Motor neuron (in vitro differentiated cells): ENCODE measurements around the gene GNAT3. TPM values are rescaled to one million over a fixed set of nuclear protein-coding genes. Genes with fewer than 3 reads are reported as not detected.
A peak's percentile ranks its signal among the peaks of the same experiment; 100 is the strongest.

Experiments
- ATAC-seq, 8 experiments: fragments of 200-7000 bp; cut with Tn5 transposase; replicated peaks in 6 of 8; 2 replicates each; pipeline ENCODE4 v1.8.0; 2021; ENCODE audit warnings: mild to moderate bottlenecking in 8 of 8, moderate library complexity in 8 of 8
- H3K27ac ChIP-seq, 2 donors: fragments of 250-450 bp; sonication (Bioruptor Pico); 2 replicates each; pipeline ENCODE4 v1.9.0; 2021; ENCODE audit warnings: antibody characterized with exemption in 2 of 2, mild to moderate bottlenecking in 2 of 2, moderate library complexity in 1 of 2
- H3K4me1 ChIP-seq, 2 donors: fragments of 250-450 bp; sonication (Bioruptor Pico); replicated peaks in 1 of 2; 2 replicates each; pipeline ENCODE4 v1.6.1; 2021; ENCODE audit warnings: antibody characterized with exemption in 2 of 2, mild to moderate bottlenecking in 2 of 2, moderate library complexity in 1 of 2
- H3K4me3 ChIP-seq, 5 donors: fragments of 250-450 bp; sonication (Bioruptor Pico); 2 replicates each; pipeline ENCODE4 v1.9.0; 2021; ENCODE audit warnings: antibody characterized with exemption in 5 of 5, mild to moderate bottlenecking in 5 of 5, moderate library complexity in 4 of 5
- WGBS, 10 experiments: fragments of 450-650 bp; shearing (Covaris generic); methylation state at CpG; one replicate each; pipeline ENCODE4 v1.0.0; 2022; 5-methylcytosine and 5-hydroxymethylcytosine counted together
- in situ Hi-C, 9 experiments: fragments of 400-800 bp; cut with MboI; loops; one replicate each; pipeline ENCODE4 v1.15.0; 2021; ENCODE audit warnings: low sequenced_read_pairs in 9 of 9, low pct_unique_long_range_greater_than_20kb in 2 of 9; ENCODE audit not compliant: unreplicated experiment in 9 of 9
- total RNA-seq, 8 experiments: library from RNA; unstranded; fragments of 300-600 nt; gene quantifications; 2 replicates each; pipeline versions ENCODE4 v1.2.3 to v1.2.4, GENCODE V29; 2022

GNAT3 gene
- total RNA-seq, 8 experiments from 2014 or later, result 0.11 to 0.25 TPM; not detected in 6

GRCh38 chr7:80496586-80496985 is 15.3 kb downstream of the GNAT3 start:
- 3 to 94% (median 87%) methylated on average over 2 to 3 of the region's 3 CpGs; no CpG with 5 or more reads in 1 of the 10 experiments for WGBS, 10 experiments
- no peak overlapping the region for H3K27ac ChIP-seq
- in situ Hi-C loops, result no loop called here

GRCh38 chr7:80493121-80493849 is 18.6 kb downstream of the GNAT3 start:
- 94 to 100% (median 100%) methylated on average over 1 of the region's 1 CpG; no CpG with 5 or more reads in 1 of the 10 experiments for WGBS, 10 experiments
- in situ Hi-C loops, result no loop called here
- no peak for ATAC-seq

More at GRCh38 chr7:80496586-80496985, 15.3 kb downstream of the GNAT3 start:
- peaks cover 0 to 3% of the 10 kb centered on the region in 2 donors for H3K4me1 ChIP-seq
- peak in 3 of 8 experiments; percentile 27 to 46 (median 44) for ATAC-seq
- H3K4me3 ChIP-seq, result no peak overlapping the region

GRCh38 chr7:80491462-80491861 is 20.4 kb downstream of the GNAT3 start:
- Histone ChIP-seq H3K27ac (no peak overlapping the region), H3K4me1 (peaks cover 0 to 3% of the 10 kb centered on the region in 2 donors), H3K4me3 (no peak overlapping the region)
- 65 to 93% (median 84%) methylated on average over 2 to 4 of the region's 4 CpGs for WGBS, 10 experiments
- ATAC-seq, result no peak
- in situ Hi-C loops, result no loop called here

More at GRCh38 chr7:80493121-80493849, 18.6 kb downstream of the GNAT3 start:
- no peak overlapping the region for H3K4me3 ChIP-seq
- H3K4me1 ChIP-seq, result peaks cover 0 to 3% of the 10 kb centered on the region in 2 donors
- H3K27ac ChIP-seq, result no peak overlapping the region

GRCh38 chr7:80488851-80489370 is 23.0 kb downstream of the GNAT3 start:
- no peak for ATAC-seq
- 72 to 93% (median 84%) methylated on average over 4 to 5 of the region's 5 CpGs for WGBS, 10 experiments
- in situ Hi-C loops, result no loop called here
- Histone ChIP-seq H3K4me3 (no peak overlapping the region), H3K4me1 (peaks cover 0 to 3% of the 10 kb centered on the region in 2 donors), H3K27ac (no peak overlapping the region)

GRCh38 chr7:80488406-80488805 is 23.5 kb downstream of the GNAT3 start:
- Histone ChIP-seq H3K4me1 (peaks cover 0 to 3% of the 10 kb centered on the region in 2 donors), H3K27ac (no peak overlapping the region), H3K4me3 (no peak overlapping the region)
- peak in 3 of 8 experiments; percentile 66 to 92 (median 85) for ATAC-seq
- in situ Hi-C loops, result no loop called here

GRCh38 chr7:80485721-80486120 is 26.1 kb downstream of the GNAT3 start:
- ATAC-seq, result no peak
- Histone ChIP-seq H3K4me3 (no peak overlapping the region), H3K4me1 (peaks cover 0 to 3% of the 10 kb centered on the region in 2 donors), H3K27ac (no peak overlapping the region)
- in situ Hi-C loops, result no loop called here

GRCh38 chr7:80482950-80483349 is 28.9 kb downstream of the GNAT3 start:
- 90 to 100% (median 96%) methylated on average over 1 to 3 of the region's 3 CpGs; no CpG with 5 or more reads in 1 of the 10 experiments for WGBS, 10 experiments
- Histone ChIP-seq H3K4me1 (no peaks in the 10 kb centered on the region), H3K4me3 (no peak overlapping the region), H3K27ac (no peak overlapping the region)
- no peak for ATAC-seq
- in situ Hi-C loops, result no loop called here

- no peak overlapping the region for H3K4me3 ChIP-seq
- in situ Hi-C loops, result no loop called here
- H3K27ac ChIP-seq, result no peak overlapping the region
- peak in 3 of 8 experiments; percentile 72 to 93 (median 79) for ATAC-seq
- no peaks in the 10 kb centered on the region for H3K4me1 ChIP-seq
- WGBS, 10 experiments, result 42 to 100% (median 82%) methylated on average over 1 to 2 of the region's 2 CpGs; no CpG with 5 or more reads in 2 of the 10 experiments
These were observed 30.5 kb downstream of the GNAT3 start for GRCh38 chr7:80481196-80481884.

GRCh38 chr7:80480566-80480965 is 31.3 kb downstream of the GNAT3 start:
- no peak for ATAC-seq
- Histone ChIP-seq H3K4me1 (no peaks in the 10 kb centered on the region), H3K4me3 (no peak overlapping the region), H3K27ac (no peak overlapping the region)
- 33 to 100% (median 86%) methylated on average over 1 to 4 of the region's 4 CpGs; no CpG with 5 or more reads in 1 of the 10 experiments for WGBS, 10 experiments
- in situ Hi-C loops, result no loop called here

GRCh38 chr7:80478683-80479082 is 33.2 kb downstream of the GNAT3 start:
- 8 to 92% (median 76%) methylated on average over 1 to 2 of the region's 2 CpGs for WGBS, 10 experiments
- Histone ChIP-seq H3K4me1 (no peaks in the 10 kb centered on the region), H3K4me3 (no peak overlapping the region), H3K27ac (no peak overlapping the region)
- peak in 2 of 8 experiments; percentile 34 to 57 for ATAC-seq
- in situ Hi-C loops, result no loop called here

GRCh38 chr7:80476035-80476434 is 35.8 kb downstream of the GNAT3 start:
- Histone ChIP-seq H3K27ac (no peak overlapping the region), H3K4me1 (no peaks in the 10 kb centered on the region), H3K4me3 (no peak overlapping the region)
- 46 to 100% (median 100%) methylated on average over 1 of the region's 1 CpG; no CpG with 5 or more reads in 1 of the 10 experiments for WGBS, 10 experiments
- ATAC-seq, result peak in 1 of 8 experiments; percentile 85
- in situ Hi-C loops, result no loop called here

GRCh38 chr7:80475383-80475782 is 36.5 kb downstream of the GNAT3 start:
- Histone ChIP-seq H3K4me1 (no peaks in the 10 kb centered on the region), H3K27ac (no peak overlapping the region), H3K4me3 (no peak overlapping the region)
- 76 to 100% (median 92%) methylated on average over 1 to 3 of the region's 3 CpGs; no CpG with 5 or more reads in 1 of the 10 experiments for WGBS, 10 experiments
- in situ Hi-C loops, result no loop called here
- ATAC-seq, result no peak

- H3K27ac ChIP-seq, result no peak overlapping the region
- in situ Hi-C loops, result no loop called here
- ATAC-seq, result no peak
- H3K4me1 ChIP-seq, result no peaks in the 10 kb centered on the region
- no peak overlapping the region for H3K4me3 ChIP-seq
- 91 to 100% (median 100%) methylated on average over 1 of the region's 1 CpG; no CpG with 5 or more reads in 6 of the 10 experiments for WGBS, 10 experiments
These were observed 38.1 kb downstream of the GNAT3 start for GRCh38 chr7:80473751-80474150.
